Right atrium auricular region (tissue), 2 donors: ENCODE data around the gene EPN3. TPM values are rescaled to one million over a fixed set of nuclear protein-coding genes. Genes with fewer than 3 reads are reported as not detected.
A peak's percentile ranks its signal among the peaks of the same experiment; 100 is the strongest.

Experiments
- DNase-seq: peaks from one replicate; pipeline ENCODE4 v3.0.0-alpha.2; 2019; ENCODE audit warnings: low spot score
- H3K27ac ChIP-seq, 2 donors: fragments of 200-600 bp; sonication (generic); 1 replicate in 1 of 2; 2 replicates in 1 of 2; pipeline ENCODE4 v1.5.1; 2016 to 2019
- H3K27me3 ChIP-seq, 2 donors: fragments of 200-600 bp; sonication (generic); one replicate each; pipeline versions ENCODE4 v1.5.1 to v1.6.0; 2017 to 2019
- H3K36me3 ChIP-seq: fragments of 200-600 bp; sonication (generic); one replicate; pipeline ENCODE4 v1.5.1; 2016
- H3K4me1 ChIP-seq, 2 donors: fragments of 200-600 bp; sonication (generic); one replicate each; pipeline versions ENCODE4 v1.5.1 to v1.6.0; 2017 to 2019
- H3K4me3 ChIP-seq, 2 donors: fragments of 200-600 bp; sonication (generic); 1 replicate in 1 of 2; 2 replicates in 1 of 2; pipeline ENCODE4 v1.5.1; 2017 to 2019; ENCODE audit warnings: mild to moderate bottlenecking in 1 of 2, moderate library complexity in 1 of 2
- H3K9me3 ChIP-seq, 2 donors: fragments of 200-600 bp; sonication (generic); one replicate each; pipeline ENCODE4 v1.5.1; 2019
- total RNA-seq, 2 donors: library from RNA; depleted of rRNA; stranded (reverse); fragments of >200 nt; gene quantifications; one replicate each; pipeline ENCODE4 v1.1.0, GENCODE V29; 2016
- TF ChIP-seq, protein P1 (sequence below), 2 donors: fragments of 200-600 bp; sonication (generic); IDR thresholded peaks; one replicate each; pipeline ENCODE4 v1.5.1; 2019; ENCODE audit warnings: antibody characterized with exemption in 2 of 2

The EPN3 gene
- total RNA-seq, 2 donors from 2014 or later = 4.5 to 13.3 TPM

DNA sequence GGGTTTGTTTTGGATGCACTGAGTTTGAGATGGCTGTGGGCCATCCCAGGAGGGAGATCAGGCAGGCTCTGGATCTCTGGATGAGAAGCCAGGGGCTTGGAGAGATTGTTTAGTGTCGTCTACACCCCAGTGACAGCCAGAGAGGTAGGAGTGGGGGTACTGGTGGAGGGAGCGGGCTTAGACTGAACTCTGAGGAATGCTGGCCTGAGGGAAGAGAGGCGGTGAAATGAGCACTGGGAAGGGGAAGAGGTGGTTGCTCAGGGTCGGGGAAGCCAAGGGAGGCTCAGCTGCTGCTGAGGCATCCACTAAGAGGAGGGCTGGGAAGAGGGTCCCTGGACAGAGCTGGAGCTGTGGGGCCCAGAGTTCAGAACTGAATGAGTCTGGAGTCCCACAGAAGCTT, 51.6 kb downstream of the EPN3 start:
- H3K9me3 ChIP-seq = no peaks in the 10 kb centered on the region
- TF ChIP-seq, protein P1, sequence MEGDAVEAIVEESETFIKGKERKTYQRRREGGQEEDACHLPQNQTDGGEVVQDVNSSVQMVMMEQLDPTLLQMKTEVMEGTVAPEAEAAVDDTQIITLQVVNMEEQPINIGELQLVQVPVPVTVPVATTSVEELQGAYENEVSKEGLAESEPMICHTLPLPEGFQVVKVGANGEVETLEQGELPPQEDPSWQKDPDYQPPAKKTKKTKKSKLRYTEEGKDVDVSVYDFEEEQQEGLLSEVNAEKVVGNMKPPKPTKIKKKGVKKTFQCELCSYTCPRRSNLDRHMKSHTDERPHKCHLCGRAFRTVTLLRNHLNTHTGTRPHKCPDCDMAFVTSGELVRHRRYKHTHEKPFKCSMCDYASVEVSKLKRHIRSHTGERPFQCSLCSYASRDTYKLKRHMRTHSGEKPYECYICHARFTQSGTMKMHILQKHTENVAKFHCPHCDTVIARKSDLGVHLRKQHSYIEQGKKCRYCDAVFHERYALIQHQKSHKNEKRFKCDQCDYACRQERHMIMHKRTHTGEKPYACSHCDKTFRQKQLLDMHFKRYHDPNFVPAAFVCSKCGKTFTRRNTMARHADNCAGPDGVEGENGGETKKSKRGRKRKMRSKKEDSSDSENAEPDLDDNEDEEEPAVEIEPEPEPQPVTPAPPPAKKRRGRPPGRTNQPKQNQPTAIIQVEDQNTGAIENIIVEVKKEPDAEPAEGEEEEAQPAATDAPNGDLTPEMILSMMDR (IDR thresholded peaks at IDR 0.05) = no peak
- H3K36me3 ChIP-seq = no peaks in the 10 kb centered on the region
- H3K27me3 ChIP-seq = no peaks in the 10 kb centered on the region
- no peak for DNase-seq
- peak overlapping the region in 1 of 2 donors; percentile 31 for H3K4me3 ChIP-seq
- peaks cover 0 to 55% of the 10 kb centered on the region in 2 donors for H3K4me1 ChIP-seq
- H3K27ac ChIP-seq = peak overlapping the region; percentile 84 to 94

GRCh38 chr17:50584749-50585148, 52.2 kb downstream of the EPN3 start:
- Histone ChIP-seq H3K4me3 (peak overlapping the region in 1 of 2 donors; percentile 31), H3K27ac (peak overlapping the region; percentile 84 to 94), H3K4me1 (peaks cover 0 to 58% of the 10 kb centered on the region in 2 donors), H3K9me3 (no peaks in the 10 kb centered on the region), H3K27me3 (no peaks in the 10 kb centered on the region), H3K36me3 (no peaks in the 10 kb centered on the region)
- DNase-seq = no peak
- TF ChIP-seq, protein P1 (IDR thresholded peaks at IDR 0.05) = no peak

GRCh38 chr17:50585346-50585745, 52.8 kb downstream of the EPN3 start:
- Histone ChIP-seq H3K36me3 (no peaks in the 10 kb centered on the region), H3K4me3 (no peak overlapping the region), H3K9me3 (no peaks in the 10 kb centered on the region), H3K27ac (peak overlapping the region; percentile 84 to 94), H3K4me1 (peaks cover 0 to 59% of the 10 kb centered on the region in 2 donors), H3K27me3 (no peaks in the 10 kb centered on the region)
- DNase-seq = no peak
- TF ChIP-seq, protein P1 (IDR thresholded peaks at IDR 0.05) = no peak

DNA sequence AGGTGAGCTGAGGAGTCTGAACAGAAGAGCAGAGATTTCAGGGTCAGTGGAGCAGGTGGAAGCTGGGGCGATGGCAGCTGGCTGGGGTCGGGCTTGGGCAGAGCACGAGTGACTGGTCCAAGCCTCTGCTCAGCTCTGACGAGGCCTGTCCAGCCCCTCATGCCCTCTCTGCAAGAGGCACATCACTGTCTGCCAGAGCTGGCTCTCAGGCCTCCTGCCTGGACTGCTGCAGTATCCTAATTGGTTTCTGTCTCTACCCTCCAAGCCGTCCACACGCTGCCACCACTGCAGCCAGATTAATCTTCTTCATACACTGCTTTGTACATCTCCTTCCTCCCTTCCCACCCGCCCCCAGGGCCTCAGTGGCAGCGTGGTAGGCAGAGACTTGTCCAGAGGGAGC, 53.4 kb downstream of the EPN3 start:
- DNase-seq = no peak
- TF ChIP-seq, protein P1 (IDR thresholded peaks at IDR 0.05) = no peak
- H3K9me3 ChIP-seq = no peaks in the 10 kb centered on the region
- H3K27ac ChIP-seq = peak overlapping the region; percentile 84 to 94
- no peaks in the 10 kb centered on the region for H3K36me3 ChIP-seq
- H3K4me3 ChIP-seq = no peak overlapping the region
- peaks cover 0 to 64% of the 10 kb centered on the region in 2 donors for H3K4me1 ChIP-seq
- H3K27me3 ChIP-seq = no peaks in the 10 kb centered on the region

DNA sequence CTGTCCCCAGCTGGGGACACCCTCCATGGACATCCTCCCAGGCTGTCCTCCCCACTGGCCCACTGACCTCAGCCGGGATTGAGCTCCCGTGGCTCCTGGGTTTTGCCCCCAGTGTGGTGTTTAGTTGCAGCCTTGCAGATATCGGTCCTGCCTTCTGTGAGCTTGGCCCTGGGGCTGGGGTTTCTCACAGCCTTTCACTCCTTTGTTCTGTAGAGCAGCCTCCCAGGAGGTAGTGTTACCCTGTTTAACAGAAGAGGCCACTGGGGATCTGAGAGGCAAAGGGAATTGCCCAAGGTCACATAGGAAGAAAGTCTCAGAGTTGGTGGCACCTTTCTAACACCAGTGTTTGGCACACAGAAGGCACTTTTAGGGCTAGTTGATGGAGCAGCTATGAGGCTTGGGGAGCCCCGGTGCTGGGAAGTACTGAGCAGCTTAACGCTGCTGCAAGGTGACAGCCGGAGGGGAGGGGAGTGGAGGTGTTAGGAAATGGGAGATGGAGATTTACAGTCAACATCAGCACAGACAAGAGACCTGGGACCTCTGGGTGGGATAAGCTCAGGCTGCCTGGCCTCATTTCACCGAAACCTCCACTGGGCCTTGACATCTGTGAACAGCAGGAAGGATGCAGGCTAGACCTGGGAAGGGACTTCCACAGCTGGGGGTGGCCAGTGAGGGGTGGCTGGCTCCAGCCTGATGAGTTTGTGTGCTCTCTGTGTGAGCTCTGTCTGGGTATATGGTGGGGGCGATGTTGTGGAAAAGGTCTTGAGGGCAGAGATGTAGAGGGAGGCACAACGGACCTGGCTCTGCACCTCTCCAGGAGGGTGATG, 54.1 kb downstream of the EPN3 start:
- no peak for DNase-seq
- Histone ChIP-seq H3K9me3 (no peaks in the 10 kb centered on the region), H3K27ac (peak overlapping the region; percentile 84 to 94), H3K27me3 (no peaks in the 10 kb centered on the region), H3K36me3 (no peaks in the 10 kb centered on the region), H3K4me1 (peaks cover 0 to 72% of the 10 kb centered on the region in 2 donors), H3K4me3 (no peak overlapping the region)
- TF ChIP-seq, protein P1 (IDR thresholded peaks at IDR 0.05) = no peak
